Omental fat pad (tissue), 4 donors: ENCODE data around the gene TMEM205. TPM values are rescaled to one million over a fixed set of nuclear protein-coding genes. Genes with fewer than 3 reads are reported as not detected.
A peak's percentile ranks its signal among the peaks of the same experiment; 100 is the strongest.
"Not testable (repeated sequence)": the region's sequence is repeated elsewhere in the genome, so short reads cannot be mapped to it uniquely, and the experiment has no call there.

Experiments
- ATAC-seq: fragments of 150-250 bp; one replicate; pipeline ENCODE4 v1.9.1; 2016; ENCODE audit warnings: mild to moderate bottlenecking, moderate library complexity; ENCODE audit not compliant: low FRiP score
- DNase-seq: peaks from one replicate; pipeline ENCODE4 v3.0.0-alpha.2; 2019; ENCODE audit warnings: low spot score
- CTCF ChIP-seq, 3 donors: fragments of 450-650 bp; IDR thresholded peaks; one replicate each; pipeline ENCODE4 v1.5.1; 2016 to 2017; ENCODE audit warnings: antibody characterized with exemption in 3 of 3, mild to moderate bottlenecking in 3 of 3, moderate library complexity in 2 of 3
- total RNA-seq, 4 donors: library from RNA; depleted of rRNA; stranded (reverse); fragments of >200 nt; gene quantifications; one replicate each; pipeline ENCODE4 v1.1.0, GENCODE V29; 2016

Gene TMEM205
- total RNA-seq, 4 donors from 2014 or later: 144 to 252 (median 185) TPM

- DNase-seq (no peak), ATAC-seq (no peak)
- TF ChIP-seq CTCF (IDR thresholded peaks at IDR 0.05): no peak
Observed at GRCh38 chr19:11382898-11383705, 37.0 kb upstream of the TMEM205 start.

- ATAC-seq (peak; percentile 88), DNase-seq (peak; percentile 80)
- TF ChIP-seq CTCF (IDR thresholded peaks at IDR 0.05): peak in 2 of 3 donors; percentile 47 to 51
Observed at GRCh38 chr19:11380653-11381537, 34.8 kb upstream of the TMEM205 start.

- no peak for DNase-seq
- TF ChIP-seq CTCF (IDR thresholded peaks at IDR 0.05): no peak
- no peak for ATAC-seq
Observed at GRCh38 chr19:11379857-11380350, 33.8 kb upstream of the TMEM205 start.

- not testable (repeated sequence) for DNase-seq, ATAC-seq
Observed at GRCh38 chr19:11379269-11379845, 33.3 kb upstream of the TMEM205 start.

- TF ChIP-seq CTCF (IDR thresholded peaks at IDR 0.05): no peak
- ATAC-seq: no peak
Observed at GRCh38 chr19:11378319-11379189, 32.5 kb upstream of the TMEM205 start.

GRCh38 chr19:11377756-11378155 lies 31.7 kb upstream of the TMEM205 start:
- DNase-seq (no peak), ATAC-seq (no peak)
- TF ChIP-seq CTCF (IDR thresholded peaks at IDR 0.05): no peak

More at GRCh38 chr19:11378319-11379189, 32.5 kb upstream of the TMEM205 start:
- DNase-seq: no peak
